Ishikawa (cell line): Measurements from ENCODE around the gene P4HA3.

ENCODE experiments used
- CEBPB ChIP-seq: IDR thresholded peaks from 2 replicates; pipeline ENCODE4 v1.6.1; 2012
- FOXM1 ChIP-seq: IDR thresholded peaks from 2 replicates; pipeline ENCODE4 v1.6.1; 2012; ENCODE audit warnings: low read depth, borderline replicate concordance
- RAD21 ChIP-seq: IDR thresholded peaks from 2 replicates; pipeline ENCODE4 v1.6.1; 2012; ENCODE audit warnings: low read depth

GRCh38 chr11:74321487-74322188, 10.2 kb upstream of the P4HA3 start:
- TF ChIP-seq FOXM1 (no peak), RAD21 (peak; percentile 68), CEBPB (no peak)
